Osteoblast (primary cell): ENCODE results near the gene RTN4IP1. TPM values are rescaled to one million over a fixed set of nuclear protein-coding genes. Genes with fewer than 3 reads are reported as not detected.

Source experiments
- DNase-seq: peaks from one replicate; pipeline ENCODE4 v3.0.0; 2011; ENCODE audit warnings: low spot score, mixed read lengths; ENCODE audit not compliant: insufficient read length; ENCODE audit errors: missing footprints
- H2AFZ ChIP-seq: 2 replicates; pipeline ENCODE4 v1.6.0; 2011; ENCODE audit warnings: mild to moderate bottlenecking, low read length
- H3K27ac ChIP-seq: 2 replicates; pipeline ENCODE4 v1.5.1; 2011; ENCODE audit warnings: mild to moderate bottlenecking, low read depth, low read length, moderate library complexity
- H3K27me3 ChIP-seq: 2 replicates; pipeline ENCODE4 v1.6.0; 2012; ENCODE audit warnings: mild to moderate bottlenecking, control low read depth, inconsistent platforms, low read length, moderate library complexity; ENCODE audit not compliant: insufficient read depth
- H3K36me3 ChIP-seq: 2 replicates; pipeline ENCODE4 v1.5.1; 2011; ENCODE audit warnings: mild to moderate bottlenecking, low read length, control low read depth, moderate library complexity; ENCODE audit not compliant: insufficient read depth
- H3K4me1 ChIP-seq: 2 replicates; pipeline ENCODE4 v1.5.1; 2011; ENCODE audit warnings: mild to moderate bottlenecking, low read length, control low read depth, moderate library complexity; ENCODE audit not compliant: insufficient read depth
- H3K4me2 ChIP-seq: 2 replicates; pipeline ENCODE4 v1.6.0; 2011; ENCODE audit warnings: mild to moderate bottlenecking, low read length; ENCODE audit not compliant: insufficient read depth
- H3K4me3 ChIP-seq: fragments of 200-600 bp; sonication (generic); 3 replicates; pipeline ENCODE4 v1.5.1; 2012; ENCODE audit warnings: mild to moderate bottlenecking, low read length, inconsistent platforms; ENCODE audit not compliant: insufficient read depth
- H3K79me2 ChIP-seq: 2 replicates; pipeline ENCODE4 v1.6.0; 2012; ENCODE audit warnings: mild to moderate bottlenecking, low read length, control low read depth, inconsistent platforms; ENCODE audit not compliant: insufficient read depth
- H3K9me3 ChIP-seq: 2 replicates; pipeline ENCODE4 v1.5.1; 2011; ENCODE audit warnings: low read depth, low read length, control low read depth
- H4K20me1 ChIP-seq: 2 replicates; pipeline ENCODE4 v1.6.0; 2012; ENCODE audit warnings: mild to moderate bottlenecking, low read length, control low read depth; ENCODE audit not compliant: insufficient read depth
- CTCF ChIP-seq: IDR thresholded peaks from 2 replicates; pipeline ENCODE4 v1.5.1; 2011; ENCODE audit warnings: mild to moderate bottlenecking, low read depth, low read length, moderate library complexity; ENCODE audit errors: extremely low read depth
- total RNA-seq: library from RNA; depleted of rRNA; stranded (reverse); fragments of >200 nt; gene quantifications from 2 replicates; pipeline ENCODE4 v1.2.3, GENCODE V29; 2012

Gene RTN4IP1
- total RNA-seq, 1 donor, result 5.1 TPM

GRCh38 chr6:106659859-106660258, 30.6 kb upstream of the RTN4IP1 start:
- TF ChIP-seq CTCF, result no peak
- H3K79me2 ChIP-seq, result no peaks in the 10 kb centered on the region
- peaks cover 43% of the 10 kb centered on the region for H3K36me3 ChIP-seq
- no peak overlapping the region for H3K4me3 ChIP-seq
- H3K4me2 ChIP-seq, result no peak overlapping the region
- H3K9me3 ChIP-seq, result peaks cover 3% of the 10 kb centered on the region
- no peak overlapping the region for H3K27ac ChIP-seq
- no peaks in the 10 kb centered on the region for H3K4me1 ChIP-seq
- no peaks in the 10 kb centered on the region for H3K27me3 ChIP-seq
- H2AFZ ChIP-seq, result no peak overlapping the region
- DNase-seq, result no peak
- H4K20me1 ChIP-seq, result no peaks in the 10 kb centered on the region

GRCh38 chr6:106658469-106658868, 29.2 kb upstream of the RTN4IP1 start:
- Histone ChIP-seq H3K27me3 (no peaks in the 10 kb centered on the region), H3K27ac (no peak overlapping the region), H3K4me3 (no peak overlapping the region), H2AFZ (no peak overlapping the region), H3K79me2 (no peaks in the 10 kb centered on the region), H3K36me3 (peaks cover 43% of the 10 kb centered on the region), H3K9me3 (peaks cover 3% of the 10 kb centered on the region), H3K4me1 (no peaks in the 10 kb centered on the region), H4K20me1 (no peaks in the 10 kb centered on the region), H3K4me2 (no peak overlapping the region)
- DNase-seq, result no peak
- TF ChIP-seq CTCF, result no peak

- H2AFZ ChIP-seq, result no peak overlapping the region
- H4K20me1 ChIP-seq, result no peaks in the 10 kb centered on the region
- H3K4me1 ChIP-seq, result no peaks in the 10 kb centered on the region
- no peak for TF ChIP-seq CTCF
- H3K9me3 ChIP-seq, result no peaks in the 10 kb centered on the region
- no peak overlapping the region for H3K27ac ChIP-seq
- H3K79me2 ChIP-seq, result no peaks in the 10 kb centered on the region
- H3K27me3 ChIP-seq, result no peaks in the 10 kb centered on the region
- peaks cover 35% of the 10 kb centered on the region for H3K36me3 ChIP-seq
- no peak overlapping the region for H3K4me2 ChIP-seq
- DNase-seq, result no peak
- no peak overlapping the region for H3K4me3 ChIP-seq
These were observed 19.5 kb upstream of the RTN4IP1 start for GRCh38 chr6:106648651-106649308.

- peaks cover 16% of the 10 kb centered on the region for H3K79me2 ChIP-seq
- peaks cover 2% of the 10 kb centered on the region for H3K4me1 ChIP-seq
- peaks cover 7% of the 10 kb centered on the region for H4K20me1 ChIP-seq
- H3K36me3 ChIP-seq, result peaks cover 18% of the 10 kb centered on the region
- no peak overlapping the region for H3K4me3 ChIP-seq
- H3K27me3 ChIP-seq, result no peaks in the 10 kb centered on the region
- TF ChIP-seq CTCF, result no peak
- no peaks in the 10 kb centered on the region for H3K9me3 ChIP-seq
- peak; percentile 73 for DNase-seq
- no peak overlapping the region for H3K4me2 ChIP-seq
- no peak overlapping the region for H3K27ac ChIP-seq
- no peak overlapping the region for H2AFZ ChIP-seq
These were observed 13.8 kb upstream of the RTN4IP1 start for GRCh38 chr6:106643061-106643460.
